SIG-M5 treated with dmso at 0.1 percent for 504 hours (cell line): ENCODE data around the gene SNRNP25.
A peak's percentile ranks its signal among the peaks of the same experiment; 100 is the strongest.

Source experiments
- DNase-seq: peaks from one replicate; lab custom pipeline; 2025; ENCODE audit not compliant: unreplicated experiment; lab: John Stamatoyannopoulos, UW

Gene SNRNP25

GRCh38 chr16:62968-63391 is 9.4 kb downstream of the SNRNP25 start:
- no peak for DNase-seq

DNA sequence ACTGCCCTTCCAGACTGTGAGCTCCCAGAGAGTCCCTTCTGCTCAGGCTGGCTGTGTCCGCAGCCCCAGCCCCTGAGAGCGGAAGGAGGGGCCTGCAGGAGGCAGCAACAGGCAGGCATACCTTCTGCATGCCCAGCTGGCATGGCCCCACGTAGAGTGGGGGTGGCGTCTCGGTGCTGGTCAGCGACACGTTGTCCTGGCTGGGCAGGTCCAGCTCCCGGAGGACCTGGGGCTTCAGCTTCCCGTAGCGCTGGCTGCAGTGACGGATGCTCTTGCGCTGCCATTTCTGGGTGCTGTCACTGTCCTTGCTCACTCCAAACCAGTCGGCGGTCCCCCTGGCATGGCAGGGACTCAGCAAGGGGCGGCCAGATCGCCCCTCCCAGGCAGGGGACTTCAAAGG is 9.8 kb downstream of the SNRNP25 start:
- DNase-seq = no peak

DNA sequence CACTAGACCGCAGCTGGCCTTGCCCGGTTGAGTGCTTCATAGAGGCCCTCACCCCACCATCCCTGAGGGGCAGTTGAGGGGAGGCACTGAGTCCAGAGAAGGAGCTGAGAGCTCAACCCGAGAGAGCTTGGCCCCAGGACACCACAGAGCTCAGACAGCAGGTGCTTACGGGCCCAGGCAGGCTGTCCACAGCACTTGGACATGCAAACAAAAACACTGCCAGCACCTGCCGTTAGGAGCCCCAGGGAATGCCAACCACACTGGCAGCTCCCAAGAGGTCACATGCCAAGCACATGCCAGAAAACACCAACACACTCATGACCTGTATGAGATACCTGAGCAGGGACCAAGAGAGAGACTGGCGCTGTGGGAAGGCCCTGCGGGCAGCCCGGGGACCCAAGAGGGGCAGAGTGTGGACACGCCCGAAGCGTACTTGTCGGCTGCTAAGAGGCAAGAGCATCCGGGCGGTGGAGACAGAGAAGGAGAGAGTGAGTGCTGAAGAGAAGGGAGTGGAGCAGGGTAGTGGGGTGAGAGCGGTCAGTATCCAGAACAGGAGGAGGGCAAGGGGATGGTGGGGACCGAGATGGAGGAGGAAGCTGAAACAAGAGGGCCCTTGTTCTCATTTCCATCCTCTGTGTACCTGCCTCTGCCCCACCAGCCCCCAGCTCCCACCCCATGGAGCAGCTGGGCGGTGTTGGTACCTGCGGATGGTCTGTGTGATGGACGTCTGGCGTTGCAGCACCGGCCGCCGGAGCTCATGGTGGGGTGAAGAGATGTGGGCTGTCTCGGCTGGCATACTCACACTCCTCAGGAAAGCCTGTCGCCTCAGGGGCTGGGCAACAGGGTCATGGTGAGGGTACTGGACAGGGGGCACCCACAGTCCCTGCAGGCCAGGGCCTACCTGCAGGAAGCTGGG is 10.6 kb downstream of the SNRNP25 start:
- DNase-seq = no peak

DNA sequence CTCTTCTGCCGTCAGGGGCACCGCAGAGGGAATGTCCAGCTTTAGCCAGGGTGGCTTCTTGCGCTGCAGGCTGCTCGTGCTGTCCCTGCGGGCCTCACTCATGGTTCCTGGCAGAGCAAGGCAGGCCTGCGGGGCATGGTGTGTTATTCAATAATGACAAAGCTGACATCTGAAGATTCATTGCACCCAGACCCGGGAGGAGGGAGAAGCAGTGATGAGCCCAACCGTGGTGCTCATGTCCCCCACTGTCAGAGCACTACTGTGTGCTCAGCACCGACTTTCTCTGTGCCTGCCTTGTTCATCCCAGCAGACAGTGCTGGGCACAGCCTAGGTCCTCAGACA is 11.3 kb downstream of the SNRNP25 start:
- DNase-seq = no peak

DNA sequence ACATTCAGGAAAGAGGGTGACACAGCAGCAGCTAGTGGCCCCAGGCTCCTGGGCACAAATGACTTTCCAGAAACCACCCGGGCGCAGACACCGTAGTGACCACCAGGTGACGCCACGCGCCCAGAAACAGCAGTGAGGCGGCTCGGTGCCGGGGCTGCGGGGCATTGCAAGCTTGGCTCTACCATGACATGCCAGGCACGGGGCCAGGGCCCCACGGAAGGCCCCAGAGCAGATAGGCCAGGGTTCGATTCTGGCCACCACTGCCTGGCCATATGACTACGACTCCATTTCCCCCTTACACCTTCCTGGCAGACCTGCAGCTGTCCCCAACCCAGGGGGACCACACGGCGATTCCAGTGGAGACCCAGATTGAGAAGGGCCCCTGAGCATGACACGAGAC is 12.1 kb downstream of the SNRNP25 start:
- DNase-seq = peak; percentile 77

- no peak for DNase-seq
Observed at GRCh38 chr16:66309-67182, 12.9 kb downstream of the SNRNP25 start.

GRCh38 chr16:67183-67791 is 13.7 kb downstream of the SNRNP25 start:
- no peak for DNase-seq

DNA sequence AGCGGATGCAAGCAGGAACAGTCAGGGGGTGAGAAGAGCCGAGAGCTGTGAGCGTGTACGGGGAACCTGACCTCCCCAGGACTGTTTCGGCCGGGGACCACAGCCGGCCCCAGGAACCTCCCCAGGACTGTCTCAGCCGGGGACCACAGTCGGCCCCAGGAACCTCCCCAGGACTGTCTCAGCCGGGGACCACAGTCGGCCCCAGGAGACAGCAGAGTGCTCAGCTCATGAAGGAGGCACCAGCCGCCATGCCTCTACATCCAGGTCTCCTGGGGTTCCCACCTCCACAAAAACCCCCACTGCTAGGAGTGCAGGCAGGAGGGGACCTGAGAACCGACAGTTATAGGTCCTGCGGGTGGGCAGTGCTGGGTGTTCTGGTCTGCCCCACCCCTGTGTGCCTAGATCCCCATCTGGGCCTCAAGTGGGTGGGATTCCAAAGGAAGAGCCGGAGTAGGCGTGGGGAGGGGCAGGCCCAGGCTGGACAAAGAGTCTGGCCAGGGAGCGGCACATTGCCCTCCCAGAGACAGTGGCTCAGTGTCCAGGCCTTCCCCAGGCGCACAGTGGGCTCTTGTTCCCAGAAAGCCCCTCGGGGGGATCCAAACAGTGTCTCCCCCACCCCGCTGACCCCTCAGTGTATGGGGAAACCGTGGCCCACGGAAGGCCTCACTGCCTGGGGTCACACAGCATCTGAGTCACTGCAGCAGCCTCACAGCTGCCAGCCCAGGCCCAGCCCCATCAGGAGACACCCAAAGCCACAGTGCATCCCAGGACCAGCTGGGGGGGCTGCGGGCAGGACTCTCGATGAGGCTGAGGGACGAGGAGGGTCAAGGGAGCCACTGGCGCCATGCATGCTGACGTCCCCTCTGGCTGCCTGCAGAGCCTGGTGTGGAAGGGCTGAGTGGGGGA is 14.5 kb downstream of the SNRNP25 start:
- DNase-seq = no peak

GRCh38 chr16:69181-69580 is 15.6 kb downstream of the SNRNP25 start:
- DNase-seq = no peak

- DNase-seq = no peak
Observed at GRCh38 chr16:71210-71539, 17.5 kb downstream of the SNRNP25 start.

DNA sequence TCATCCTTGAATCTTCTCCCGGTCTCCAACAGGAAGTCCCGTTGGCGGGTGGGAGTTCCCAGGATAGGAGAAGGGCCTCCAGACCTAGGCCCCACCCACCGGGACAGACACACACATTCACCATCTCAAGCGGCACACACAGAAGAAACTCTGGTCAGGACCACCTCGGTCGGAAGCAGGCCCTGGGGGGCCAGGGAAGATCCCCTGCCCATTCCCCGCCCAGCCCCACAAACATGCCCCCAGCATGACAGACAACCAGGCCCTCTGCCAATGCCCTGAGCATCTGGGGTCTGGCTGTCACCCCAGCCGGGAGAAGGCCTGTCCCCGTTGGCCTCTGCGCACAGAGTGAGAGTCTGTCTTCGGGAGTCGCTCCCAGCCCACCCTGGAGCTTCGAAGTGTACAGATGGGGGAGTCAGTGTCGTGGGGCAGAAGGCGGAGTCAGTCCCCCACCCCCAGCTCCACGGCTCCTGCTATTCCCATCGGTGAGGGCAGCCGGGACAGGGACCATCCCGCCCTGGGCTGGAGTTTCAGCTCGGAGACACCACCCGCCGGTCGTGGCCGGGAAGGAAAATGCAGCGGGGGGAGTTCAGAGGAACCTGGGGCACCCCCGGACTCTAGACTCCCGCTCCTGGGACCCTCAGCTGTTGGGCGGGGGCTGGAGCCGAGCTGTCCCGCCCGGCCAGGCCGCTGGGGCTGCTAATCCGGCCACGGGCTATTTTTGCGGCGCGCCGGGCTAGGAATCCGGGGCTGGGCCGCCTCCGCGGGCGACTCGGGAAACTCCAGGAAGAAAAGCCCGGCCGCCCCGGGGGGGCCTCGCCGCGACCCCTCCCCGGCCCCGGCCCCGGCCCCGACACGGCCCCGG is 18.1 kb downstream of the SNRNP25 start:
- DNase-seq = peak; percentile 52

GRCh38 chr16:72561-73548 is 19.2 kb downstream of the SNRNP25 start, which contains the start of gene RHBDF1:
TSS of gene RHBDF1 (minus strand) at chr16:72631. CDS start at chr16:65015, 7,616 bp downstream.
- DNase-seq = peak; percentile 29

GRCh38 chr16:74051-74746 is 20.6 kb downstream of the SNRNP25 start:
- no peak for DNase-seq

DNA sequence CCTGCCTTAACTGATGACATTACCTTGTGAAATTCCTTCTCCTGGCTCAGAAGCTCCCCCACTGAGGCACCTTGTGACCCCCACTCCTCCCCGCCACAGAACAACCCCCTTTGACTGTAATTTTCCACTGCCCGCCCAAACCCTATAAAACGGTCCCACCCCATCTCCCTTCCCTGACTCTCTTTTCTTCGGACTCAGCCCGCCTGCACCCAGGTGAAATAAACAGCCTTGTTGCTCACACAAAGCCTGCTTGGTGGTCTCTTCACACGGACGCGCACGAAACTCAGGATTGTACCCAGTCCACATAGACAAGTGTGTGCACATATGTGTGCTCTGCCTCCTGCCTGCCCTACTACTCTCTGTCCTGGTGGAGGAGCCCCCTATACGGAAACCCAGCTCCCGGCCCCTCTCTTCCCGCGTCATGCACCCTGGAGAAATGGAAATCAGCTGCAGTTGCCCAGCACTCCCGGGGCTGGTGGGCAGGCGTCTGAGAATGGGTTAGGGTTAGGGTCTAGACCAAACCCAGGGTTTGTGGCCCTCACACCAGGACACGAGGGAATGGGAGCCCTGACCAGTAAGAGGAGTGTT is 21.2 kb downstream of the SNRNP25 start:
- DNase-seq = no peak

GRCh38 chr16:75580-76501 is 22.2 kb downstream of the SNRNP25 start:
- DNase-seq = peak; percentile 77

- DNase-seq = no peak
Observed at GRCh38 chr16:76535-77272, 23.1 kb downstream of the SNRNP25 start.
